HG03432 (cell line): ENCODE results near the gene ARMC9.
"Not testable (repeated sequence)": the region's sequence is repeated elsewhere in the genome, so short reads cannot be mapped to it uniquely, and the experiment has no call there.

Experiments used
- ATAC-seq: cut with Tn5 transposase; IDR thresholded peaks from one replicate; pipeline ENCODE4 v1.9.1; 2021; ENCODE audit warnings: mild to moderate bottlenecking, moderate library complexity; ENCODE audit not compliant: unreplicated experiment

ARMC9 gene

GRCh38 chr2:231336236-231336635 is 137.8 kb downstream of the ARMC9 start:
- no peak for ATAC-seq

- ATAC-seq = no peak
These were observed 138.3 kb downstream of the ARMC9 start for GRCh38 chr2:231336700-231337099.

- ATAC-seq = no peak
These were observed 139.7 kb downstream of the ARMC9 start for GRCh38 chr2:231337807-231338759.

GRCh38 chr2:231339316-231339715 is 140.9 kb downstream of the ARMC9 start:
- no peak for ATAC-seq

GRCh38 chr2:231341100-231341499 is 142.7 kb downstream of the ARMC9 start:
- ATAC-seq = no peak

GRCh38 chr2:231342061-231342711 is 143.8 kb downstream of the ARMC9 start:
- no peak for ATAC-seq

- no peak for ATAC-seq
These were observed 144.7 kb downstream of the ARMC9 start for GRCh38 chr2:231343006-231343710.

- no peak for ATAC-seq
These were observed 145.6 kb downstream of the ARMC9 start for GRCh38 chr2:231343988-231344387.

- no peak for ATAC-seq
These were observed 146.4 kb downstream of the ARMC9 start for GRCh38 chr2:231344851-231345250.

- ATAC-seq = no peak
These were observed 148.7 kb downstream of the ARMC9 start for GRCh38 chr2:231347081-231347480.

- ATAC-seq = no peak
These were observed 149.2 kb downstream of the ARMC9 start for GRCh38 chr2:231347638-231348037.

- no peak for ATAC-seq
These were observed 149.7 kb downstream of the ARMC9 start for GRCh38 chr2:231348173-231348572.

GRCh38 chr2:231348704-231349373 is 150.4 kb downstream of the ARMC9 start:
- ATAC-seq = no peak

- not testable (repeated sequence) for ATAC-seq
These were observed 150.9 kb downstream of the ARMC9 start for GRCh38 chr2:231349374-231349735.

GRCh38 chr2:231351648-231352047 is 153.2 kb downstream of the ARMC9 start:
- no peak for ATAC-seq

- ATAC-seq = no peak
These were observed 155.0 kb downstream of the ARMC9 start for GRCh38 chr2:231353469-231353868.

GRCh38 chr2:231355508-231356465 is 157.4 kb downstream of the ARMC9 start:
- ATAC-seq = no peak

GRCh38 chr2:231356466-231356844 is 158.0 kb downstream of the ARMC9 start:
- ATAC-seq = no peak

GRCh38 chr2:231357048-231357447 is 158.6 kb downstream of the ARMC9 start:
- no peak for ATAC-seq

- no peak for ATAC-seq
These were observed 159.5 kb downstream of the ARMC9 start for GRCh38 chr2:231357931-231358330.
